PC-3 (cell line): ENCODE measurements around the gene MED17.

Experiments
- CTCF ChIP-seq: fragments of 300-600 bp; sonication (generic); conservative IDR thresholded peaks from 2 replicates; pipeline ENCODE4 v1.5.1; 2017; ENCODE audit warnings: antibody characterized with exemption, low read depth, mild to moderate bottlenecking, low read length
- EZH2 ChIP-seq: fragments of 300-600 bp; sonication (generic); IDR thresholded peaks from one replicate; pipeline ENCODE4 v1.6.1; 2017; ENCODE audit warnings: antibody characterized with exemption, mild to moderate bottlenecking, low read length; ENCODE audit not compliant: unreplicated experiment
- EZH2phosphoT487 ChIP-seq: fragments of 300-600 bp; sonication (generic); IDR thresholded peaks from 2 replicates; pipeline ENCODE4 v1.6.1; 2018; ENCODE audit warnings: mild to moderate bottlenecking, antibody characterized with exemption, low read length, borderline replicate concordance

DNA sequence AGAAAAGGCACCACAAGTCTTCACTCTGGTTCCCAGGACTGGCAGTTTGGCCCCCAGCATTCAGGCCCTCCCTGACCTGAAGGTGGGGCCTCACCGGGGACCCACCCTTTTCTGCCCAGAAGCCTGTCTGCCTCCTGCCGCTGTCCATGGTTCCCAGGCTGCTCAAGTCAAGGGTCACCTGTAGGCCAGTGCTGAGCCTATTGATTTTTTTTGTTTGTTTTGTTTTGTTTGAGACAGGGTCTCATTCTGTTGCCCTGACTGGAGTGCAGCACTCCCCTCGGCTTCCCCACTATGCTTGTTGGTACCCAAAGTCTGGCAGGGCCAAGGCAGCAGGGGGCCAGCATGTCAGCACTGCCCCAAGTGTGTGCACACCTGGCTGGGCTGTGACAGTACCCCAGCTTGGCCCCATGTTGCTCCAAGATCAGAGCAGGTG lies 11.0 kb upstream of the MED17 start:
- TF ChIP-seq EZH2 (no peak), CTCF (no peak), EZH2phosphoT487 (no peak)
